ENCODE measurements around the gene STUM. TPM values are rescaled to one million over a fixed set of nuclear protein-coding genes. Genes with fewer than 3 reads are reported as not detected.

STUM gene
- total RNA-seq, 1 donor from 2014 or later: 6.4 TPM

DNA sequence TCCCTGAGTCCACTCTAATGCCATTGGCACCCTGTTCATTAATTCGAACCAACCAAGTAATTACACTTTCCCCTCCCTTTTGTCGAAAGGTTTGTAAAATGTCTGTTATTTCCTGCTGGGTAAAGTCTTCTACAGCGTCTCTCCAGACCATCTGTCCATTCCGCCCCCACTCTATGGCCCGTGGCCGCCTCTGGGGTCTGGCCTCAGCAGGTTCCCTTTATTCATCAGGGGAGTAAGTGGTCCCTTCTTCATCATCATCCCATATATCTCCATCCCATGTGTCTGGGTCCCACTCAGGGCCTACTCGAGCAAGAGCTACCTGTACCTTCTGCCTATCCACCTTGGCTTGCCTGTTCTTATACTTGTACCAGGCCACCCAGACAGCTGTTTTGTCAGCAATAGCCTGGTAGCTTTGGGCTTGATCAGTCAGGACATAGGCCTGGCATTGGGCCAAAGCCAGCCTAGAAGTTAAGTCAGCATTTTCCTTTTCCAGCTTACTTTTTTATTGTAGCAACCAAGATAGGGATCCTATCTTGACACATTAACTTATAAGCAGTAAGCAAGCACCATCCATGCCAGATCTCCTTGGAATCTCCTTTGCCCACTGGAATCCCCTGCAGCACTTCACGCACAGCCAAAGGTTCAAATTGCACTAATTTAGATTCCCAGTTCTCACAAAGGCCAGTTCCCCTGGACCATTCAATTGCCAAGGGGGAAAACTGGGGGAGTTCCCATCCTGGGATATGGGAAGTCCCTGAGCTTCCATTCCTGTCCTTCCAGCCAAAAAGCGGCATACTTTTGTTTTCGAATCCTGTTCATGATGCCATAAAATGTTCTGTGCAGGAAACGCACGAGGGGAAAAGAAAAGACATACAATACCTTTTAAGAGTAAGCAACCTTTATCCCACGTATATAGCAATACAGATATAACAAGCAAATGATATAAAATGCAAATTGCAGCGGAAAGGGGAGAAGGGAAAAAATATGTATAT, 6.6 kb upstream of the STUM start:
- no peak overlapping the region for H3K4me3 ChIP-seq
- no peaks in the 10 kb centered on the region for H3K36me3 ChIP-seq
- peaks cover 8% of the 10 kb centered on the region for H3K4me1 ChIP-seq
- H3K27me3 ChIP-seq: no peaks in the 10 kb centered on the region
- no peaks in the 10 kb centered on the region for H3K9me3 ChIP-seq
- intact Hi-C loops (cut with DNase I): no loop called here
- DNase-seq (ENCODE audit: extremely low spot score in 2 of 2): no peak
- H3K27ac ChIP-seq: no peak overlapping the region
- no peak for TF ChIP-seq POLR2AphosphoS5 (IDR thresholded peaks at IDR 0.05; ENCODE audit: insufficient read depth in 1 of 2, low read depth in 1 of 2)
- TF ChIP-seq, protein P1, sequence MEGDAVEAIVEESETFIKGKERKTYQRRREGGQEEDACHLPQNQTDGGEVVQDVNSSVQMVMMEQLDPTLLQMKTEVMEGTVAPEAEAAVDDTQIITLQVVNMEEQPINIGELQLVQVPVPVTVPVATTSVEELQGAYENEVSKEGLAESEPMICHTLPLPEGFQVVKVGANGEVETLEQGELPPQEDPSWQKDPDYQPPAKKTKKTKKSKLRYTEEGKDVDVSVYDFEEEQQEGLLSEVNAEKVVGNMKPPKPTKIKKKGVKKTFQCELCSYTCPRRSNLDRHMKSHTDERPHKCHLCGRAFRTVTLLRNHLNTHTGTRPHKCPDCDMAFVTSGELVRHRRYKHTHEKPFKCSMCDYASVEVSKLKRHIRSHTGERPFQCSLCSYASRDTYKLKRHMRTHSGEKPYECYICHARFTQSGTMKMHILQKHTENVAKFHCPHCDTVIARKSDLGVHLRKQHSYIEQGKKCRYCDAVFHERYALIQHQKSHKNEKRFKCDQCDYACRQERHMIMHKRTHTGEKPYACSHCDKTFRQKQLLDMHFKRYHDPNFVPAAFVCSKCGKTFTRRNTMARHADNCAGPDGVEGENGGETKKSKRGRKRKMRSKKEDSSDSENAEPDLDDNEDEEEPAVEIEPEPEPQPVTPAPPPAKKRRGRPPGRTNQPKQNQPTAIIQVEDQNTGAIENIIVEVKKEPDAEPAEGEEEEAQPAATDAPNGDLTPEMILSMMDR (IDR thresholded peaks at IDR 0.05): no peak

DNA sequence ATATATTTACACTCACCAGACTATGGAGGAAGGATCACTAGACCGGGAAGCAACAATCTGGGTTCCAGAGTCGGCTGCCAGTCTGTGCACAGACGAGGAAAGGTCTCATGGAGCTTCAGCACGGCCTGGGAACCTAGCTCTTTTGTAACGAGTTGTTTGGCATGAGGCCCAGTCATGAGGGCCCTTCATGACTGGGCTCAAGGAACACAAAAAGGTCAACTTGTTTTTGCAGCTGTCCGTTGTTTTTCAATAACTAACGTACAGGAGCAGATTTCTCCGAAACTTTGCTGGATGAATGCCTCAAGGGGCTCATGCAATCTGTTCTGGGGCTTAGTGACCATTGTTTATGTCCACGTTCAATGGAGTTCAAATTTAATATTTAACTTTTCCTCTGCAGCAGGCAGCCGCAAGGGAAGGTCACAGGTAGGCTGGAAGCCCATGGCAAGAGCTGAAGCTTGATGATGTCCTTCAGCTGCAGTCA, 5.9 kb upstream of the STUM start:
- Histone ChIP-seq H3K27me3 (no peaks in the 10 kb centered on the region), H3K9me3 (no peaks in the 10 kb centered on the region), H3K36me3 (no peaks in the 10 kb centered on the region), H3K4me3 (no peak overlapping the region), H3K27ac (no peak overlapping the region), H3K4me1 (peaks cover 8% of the 10 kb centered on the region)
- TF ChIP-seq, protein P1 (IDR thresholded peaks at IDR 0.05): no peak
- TF ChIP-seq POLR2AphosphoS5 (IDR thresholded peaks at IDR 0.05; ENCODE audit: insufficient read depth in 1 of 2, low read depth in 1 of 2): no peak
- no peak for TF ChIP-seq POLR2A (IDR thresholded peaks at IDR 0.05)
- intact Hi-C loops (cut with DNase I): no loop called here
- DNase-seq (ENCODE audit: extremely low spot score in 2 of 2): no peak

DNA sequence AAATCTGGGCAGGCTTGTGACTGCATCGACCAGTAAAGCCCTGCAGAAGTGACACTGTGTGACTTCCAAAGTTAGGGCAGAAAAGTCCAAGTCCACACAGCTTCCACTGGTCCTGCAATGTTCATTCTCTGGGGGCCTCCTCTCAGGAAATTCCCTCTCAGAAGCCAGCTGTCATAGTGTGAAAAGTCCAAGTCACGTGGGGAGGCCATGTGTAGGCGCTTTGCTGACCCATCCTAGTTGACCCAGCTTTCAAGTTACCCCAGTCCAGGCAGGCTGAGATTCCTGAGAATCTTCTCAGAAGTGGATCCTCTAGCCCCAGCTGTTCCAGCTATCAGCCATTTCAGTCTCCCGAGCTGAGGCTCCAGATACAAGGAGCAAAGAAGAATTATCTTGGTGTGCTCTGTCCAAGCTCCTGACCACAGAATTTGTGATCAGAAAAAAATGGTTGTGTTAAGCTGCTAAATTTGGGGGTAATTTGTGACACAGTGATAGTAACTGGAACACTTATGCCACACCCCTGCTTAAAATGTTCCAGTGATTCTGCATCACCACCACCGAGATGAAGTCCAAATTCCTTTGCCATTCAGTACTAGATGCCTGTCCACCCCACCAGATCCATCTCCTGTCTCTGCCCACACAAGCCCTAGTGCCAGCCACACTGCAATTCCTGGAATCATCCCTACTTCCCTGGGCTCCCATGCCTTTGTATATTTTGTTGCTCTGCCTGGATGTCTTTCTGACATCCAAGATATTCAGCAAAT, 2.5 kb upstream of the STUM start:
- Histone ChIP-seq H3K4me3 (no peak overlapping the region), H3K27me3 (no peaks in the 10 kb centered on the region), H3K4me1 (peaks cover 32% of the 10 kb centered on the region), H3K9me3 (no peaks in the 10 kb centered on the region), H3K36me3 (no peaks in the 10 kb centered on the region), H3K27ac (peak overlapping the region; percentile 31)
- TF ChIP-seq, protein P1 (IDR thresholded peaks at IDR 0.05): no peak
- TF ChIP-seq POLR2A (IDR thresholded peaks at IDR 0.05) (no peak), POLR2AphosphoS5 (IDR thresholded peaks at IDR 0.05; ENCODE audit: insufficient read depth in 1 of 2, low read depth in 1 of 2) (no peak)
- intact Hi-C loops (cut with DNase I): loop anchor here (5.0 kb wide), 1 partner anchor 61 kb away; no protein-coding TSS in a partner anchor
- DNase-seq (ENCODE audit: extremely low spot score in 2 of 2): no peak

DNA sequence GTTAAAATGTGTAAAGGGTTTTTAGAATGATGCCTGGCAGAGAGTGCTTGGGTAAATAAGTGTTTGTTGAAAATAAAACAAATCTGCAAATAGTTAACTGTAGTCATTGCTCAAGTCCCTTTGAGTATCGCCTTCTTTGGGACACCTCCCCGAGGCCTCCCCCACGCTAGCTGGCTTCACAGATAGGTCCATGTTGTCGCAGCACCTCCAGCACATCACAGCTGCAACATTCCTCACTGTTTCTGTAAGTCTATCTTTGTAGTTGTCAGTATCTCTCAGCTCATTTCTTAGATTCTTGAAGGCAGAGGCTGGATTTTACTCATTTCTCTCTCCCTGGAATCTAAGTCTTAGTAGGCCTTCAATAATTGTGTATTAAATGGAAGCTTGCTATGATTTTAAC, 1.6 kb upstream of the STUM start:
- no peak overlapping the region for H3K27ac ChIP-seq
- H3K4me1 ChIP-seq: peaks cover 29% of the 10 kb centered on the region
- intact Hi-C loops (cut with DNase I): loop anchor here (5.0 kb wide), 1 partner anchor 60 kb away; no protein-coding TSS in a partner anchor
- no peaks in the 10 kb centered on the region for H3K27me3 ChIP-seq
- no peak overlapping the region for H3K4me3 ChIP-seq
- no peaks in the 10 kb centered on the region for H3K36me3 ChIP-seq
- no peak for DNase-seq (ENCODE audit: extremely low spot score in 2 of 2)
- TF ChIP-seq POLR2AphosphoS5 (IDR thresholded peaks at IDR 0.05; ENCODE audit: insufficient read depth in 1 of 2, low read depth in 1 of 2) (no peak), POLR2A (IDR thresholded peaks at IDR 0.05) (no peak)
- TF ChIP-seq, protein P1 (IDR thresholded peaks at IDR 0.05): no peak
- H3K9me3 ChIP-seq: no peaks in the 10 kb centered on the region
